Spleen (tissue), 11 donors: ENCODE measurements around the gene ZMIZ1. TPM values are rescaled to one million over a fixed set of nuclear protein-coding genes. Genes with fewer than 3 reads are reported as not detected.

ENCODE experiments used
- DNase-seq: peaks from one replicate; pipeline ENCODE4 v3.0.0-alpha.2; 2020
- H3K27ac ChIP-seq, 8 donors: fragments of 200-600 bp; sonication (generic) in 7 of 8; 1 replicate in 4 of 8; 2 replicates in 4 of 8; pipeline versions ENCODE4 v1.5.0 to v1.8.0; 2016 to 2021; ENCODE audit warnings: inconsistent platforms in 4 of 8, mild to moderate bottlenecking in 4 of 8, moderate library complexity in 1 of 8
- H3K27me3 ChIP-seq, 7 donors: fragments of 200-600 bp; sonication (generic) in 6 of 7; replicated peaks in 1 of 7; 1 replicate in 4 of 7; 2 replicates in 3 of 7; pipeline versions ENCODE4 v1.5.0 to v1.8.0; 2016 to 2021; ENCODE audit warnings: inconsistent platforms in 3 of 7, mild to moderate bottlenecking in 1 of 7
- H3K36me3 ChIP-seq, 6 donors: fragments of 200-600 bp; sonication (generic) in 5 of 6; 1 replicate in 4 of 6; 2 replicates in 2 of 6; pipeline versions ENCODE4 v1.5.0 to v1.8.0; 2016 to 2021; ENCODE audit warnings: inconsistent platforms in 2 of 6
- H3K4me1 ChIP-seq, 6 donors: fragments of 200-600 bp; sonication (generic) in 5 of 6; 1 replicate in 3 of 6; 2 replicates in 3 of 6; pipeline versions ENCODE4 v1.5.0 to v1.8.0; 2016 to 2021; ENCODE audit warnings: inconsistent platforms in 3 of 6
- H3K4me3 ChIP-seq, 8 donors: fragments of 200-600 bp; sonication (generic) in 7 of 8; 1 replicate in 4 of 8; 2 replicates in 4 of 8; pipeline versions ENCODE4 v1.5.0 to v1.8.0; 2016 to 2021; ENCODE audit warnings: inconsistent platforms in 4 of 8, mild to moderate bottlenecking in 4 of 8, moderate library complexity in 2 of 8
- H3K9me3 ChIP-seq, 8 donors: fragments of 200-600 bp; sonication (generic) in 7 of 8; 1 replicate in 4 of 8; 2 replicates in 4 of 8; pipeline versions ENCODE4 v1.5.0 to v1.8.0; 2016 to 2021; ENCODE audit warnings: inconsistent platforms in 4 of 8
- CTCF ChIP-seq, 11 experiments: fragments of 200-600 bp in 7 of 11; fragments of 450-650 bp in 4 of 11; sonication (generic) in 4 of 11; IDR thresholded peaks in 8 of 11; conservative IDR thresholded peaks in 3 of 11; 1 replicate in 7 of 11; 2 replicates in 4 of 11; pipeline versions ENCODE4 v1.4.0 to v1.8.0; 2016 to 2021; ENCODE audit warnings: antibody characterized with exemption in 11 of 11, inconsistent platforms in 4 of 11, mild to moderate bottlenecking in 1 of 11
- POLR2A ChIP-seq, 3 donors: fragments of 450-650 bp; IDR thresholded peaks; one replicate each; pipeline ENCODE4 v1.5.1; 2017; ENCODE audit warnings: antibody characterized with exemption in 3 of 3, mild to moderate bottlenecking in 1 of 3
- POLR2AphosphoS5 ChIP-seq, 3 donors: sonication (generic); formaldehyde crosslinking; IDR thresholded peaks; one replicate each; pipeline ENCODE4 v1.5.1; 2017; ENCODE audit warnings: antibody characterized with exemption in 3 of 3
- WGBS, 5 donors: extraction: QIAGEN DNeasy Blood & Tissue Kit in 3 of 5; methylation state at CpG; one replicate each; pipeline versions ENCODE4 v1.1.5 to v1.1.7; 2013 to 2018; 5-methylcytosine and 5-hydroxymethylcytosine counted together
- intact Hi-C: fragments of 100-400 bp; cut with DNase I; formaldehyde crosslinking; loops from one replicate; pipeline ENCODE4 v1.15.0; 2023; ENCODE audit warnings: low total_unique reads
- polyA plus RNA-seq, 3 donors: library from polyadenylated mRNA; stranded (reverse); fragments of 200-250 nt; gene quantifications; one replicate each; pipeline ENCODE4 v1.2.1, GENCODE V29; 2013
- total RNA-seq, 7 donors: library from RNA; depleted of rRNA in 3 of 7; stranded (reverse); fragments of >200 nt in 3 of 7; fragmentation: NEBNext Ultra II Directional in 4 of 7; extraction: Animal tissue kit (Norgen Biotek cat#: 25700) in 4 of 7; gene quantifications; one replicate each; pipeline versions ENCODE4 v1.1.0 to v1.2.1, GENCODE V29; 2016 to 2021
- donor health status: healthy with polysubstance abuse.
- donor health status: DM: no; HTN: no; CAD: no; lungs with moderate emphysema.
- donor health status: DM: no; HTN: no; CAD: no.
- donor health status: Bipolar disorder and iron deficiency.
- donor health status: healthy.
- donor health status: DM: no; HTN: no; CAD: no.
- donor health status: DM: yes; HTN: yes; CAD: no.

ZMIZ1 gene
- total and polyA plus RNA-seq, 10 donors, result 10.7 to 210 (median 125) TPM

GRCh38 chr10:79293841-79294581, 225.2 kb downstream of the ZMIZ1 start:
- DNase-seq, result peak; percentile 89
- intact Hi-C loops, result no loop called here
- TF ChIP-seq CTCF (IDR thresholded peaks at IDR 0.05 in 8 of 11, conservative IDR thresholded peaks at IDR 0.05 in 3 of 11), result no peak
- TF ChIP-seq POLR2AphosphoS5 (IDR thresholded peaks at IDR 0.05), result peak in 2 of 3 donors; percentile 51 to 71
- Histone ChIP-seq H3K4me1 (peaks cover 23 to 96% (median 66%) of the 10 kb centered on the region in 6 donors), H3K36me3 (peaks cover 0 to 100% (median 79%) of the 10 kb centered on the region in 6 donors), H3K4me3 (peak overlapping the region in 1 of 8 donors; percentile 50), H3K27me3 (no peaks in the 10 kb centered on the region), H3K9me3 (no peaks in the 10 kb centered on the region), H3K27ac (peak overlapping the region in 7 of 8 donors; percentile 64 to 97 (median 86))
- 38 to 64% (median 56%) methylated on average over 11 of the region's 11 CpGs for WGBS, 5 donors

- peak overlapping the region in 7 of 8 donors; percentile 64 to 97 (median 86) for H3K27ac ChIP-seq
- intact Hi-C loops, result no loop called here
- no peaks in the 10 kb centered on the region for H3K9me3 ChIP-seq
- DNase-seq, result peak; percentile 89
- H3K4me3 ChIP-seq, result peak overlapping the region in 1 of 8 donors; percentile 50
- 35 to 62% (median 45%) methylated on average over 5 of the region's 5 CpGs for WGBS, 5 donors
- H3K36me3 ChIP-seq, result peaks cover 0 to 100% (median 86%) of the 10 kb centered on the region in 6 donors
- TF ChIP-seq POLR2A (IDR thresholded peaks at IDR 0.05) (no peak), POLR2AphosphoS5 (IDR thresholded peaks at IDR 0.05) (peak in 2 of 3 donors; percentile 21 to 75), CTCF (IDR thresholded peaks at IDR 0.05 in 8 of 11, conservative IDR thresholded peaks at IDR 0.05 in 3 of 11) (no peak)
- H3K4me1 ChIP-seq, result peaks cover 21 to 90% (median 58%) of the 10 kb centered on the region in 6 donors
- no peaks in the 10 kb centered on the region for H3K27me3 ChIP-seq
These were observed 226.8 kb downstream of the ZMIZ1 start for GRCh38 chr10:79295563-79295962.

- WGBS, 5 donors, result 73 to 87% (median 86%) methylated on average over 13 to 14 of the region's 14 CpGs
- intact Hi-C loops, result no loop called here
- Histone ChIP-seq H3K4me1 (peaks cover 21 to 82% (median 58%) of the 10 kb centered on the region in 6 donors), H3K9me3 (no peaks in the 10 kb centered on the region), H3K36me3 (peaks cover 0 to 100% (median 86%) of the 10 kb centered on the region in 6 donors), H3K27ac (peak overlapping the region in 4 of 8 donors; percentile 80 to 97 (median 88)), H3K27me3 (no peaks in the 10 kb centered on the region), H3K4me3 (no peak overlapping the region)
- no peak for DNase-seq
- TF ChIP-seq POLR2A (IDR thresholded peaks at IDR 0.05) (no peak), POLR2AphosphoS5 (IDR thresholded peaks at IDR 0.05) (peak in 1 of 3 donors; percentile 24)
These were observed 227.7 kb downstream of the ZMIZ1 start for GRCh38 chr10:79296431-79296830.

GRCh38 chr10:79298403-79299244, 229.9 kb downstream of the ZMIZ1 start:
- Histone ChIP-seq H3K27ac (peak overlapping the region in 4 of 8 donors; percentile 4 to 42 (median 24)), H3K9me3 (no peaks in the 10 kb centered on the region), H3K36me3 (peaks cover 0 to 100% (median 95%) of the 10 kb centered on the region in 6 donors), H3K4me3 (no peak overlapping the region), H3K27me3 (no peaks in the 10 kb centered on the region), H3K4me1 (peaks cover 8 to 60% (median 39%) of the 10 kb centered on the region in 6 donors)
- TF ChIP-seq CTCF (IDR thresholded peaks at IDR 0.05 in 8 of 11, conservative IDR thresholded peaks at IDR 0.05 in 3 of 11), result no peak
- TF ChIP-seq POLR2AphosphoS5 (IDR thresholded peaks at IDR 0.05), result peak in 2 of 3 donors; percentile 24 to 65
- 77 to 91% (median 86%) methylated on average over 14 to 27 of the region's 27 CpGs for WGBS, 5 donors
- intact Hi-C loops, result no loop called here
- DNase-seq, result no peak
